GM23338 (cell line): ENCODE data around the gene NOD1. TPM values are rescaled to one million over a fixed set of nuclear protein-coding genes. Genes with fewer than 3 reads are reported as not detected.
A peak's percentile ranks its signal among the peaks of the same experiment; 100 is the strongest.

Experiments
- ATAC-seq: fragments of 200-7000 bp; cut with Tn5 transposase; 3 replicates; pipeline ENCODE4 v1.9.1; 2020
- DNase-seq: peaks from one replicate; pipeline ENCODE4 v3.0.0-alpha.2; 2015; ENCODE audit warnings: low spot score
- H2AFZ ChIP-seq: fragments of 200-600 bp; sonication (generic); 2 replicates; pipeline ENCODE4 v1.8.0; 2016; ENCODE audit warnings: antibody characterized with exemption, mild to moderate bottlenecking, moderate library complexity
- H3F3A ChIP-seq: fragments of 200-600 bp; sonication (generic); replicated peaks from 2 replicates; pipeline ENCODE4 v1.8.0; 2017; ENCODE audit warnings: antibody characterized with exemption, mixed run types, low read depth
- H3K27ac ChIP-seq: fragments of 200-600 bp; sonication (generic); 2 replicates; pipeline ENCODE4 v1.6.1; 2016; ENCODE audit warnings: low read depth
- H3K27me3 ChIP-seq: fragments of 200-600 bp; sonication (generic); 2 replicates; pipeline ENCODE4 v1.8.0; 2016; ENCODE audit warnings: mild to moderate bottlenecking, mixed run types, moderate library complexity; ENCODE audit not compliant: insufficient read depth
- H3K36me3 ChIP-seq: fragments of 200-600 bp; sonication (generic); 2 replicates; pipeline ENCODE4 v1.8.0; 2016; ENCODE audit warnings: mild to moderate bottlenecking; ENCODE audit not compliant: insufficient read depth
- H3K4me1 ChIP-seq: fragments of 200-600 bp; sonication (generic); 2 replicates; pipeline ENCODE4 v1.8.0; 2016; ENCODE audit warnings: mild to moderate bottlenecking, moderate library complexity; ENCODE audit not compliant: insufficient read depth
- H3K4me2 ChIP-seq: fragments of 200-600 bp; sonication (generic); 2 replicates; pipeline ENCODE4 v1.7.1; 2017; ENCODE audit warnings: mixed run types
- H3K4me3 ChIP-seq: fragments of 200-600 bp; sonication (generic); 2 replicates; pipeline ENCODE4 v1.6.1; 2016; ENCODE audit warnings: mixed run types
- H3K79me2 ChIP-seq: fragments of 200-600 bp; sonication (generic); replicated peaks from 2 replicates; pipeline ENCODE4 v1.8.0; 2017; ENCODE audit warnings: mild to moderate bottlenecking; ENCODE audit not compliant: insufficient read depth
- H3K9me2 ChIP-seq: fragments of 200-600 bp; sonication (generic); 2 replicates; pipeline ENCODE4 v1.8.0; 2017; ENCODE audit not compliant: insufficient read depth
- H4K20me1 ChIP-seq: fragments of 200-600 bp; sonication (generic); replicated peaks from 2 replicates; pipeline ENCODE4 v1.8.0; 2017; ENCODE audit warnings: mild to moderate bottlenecking; ENCODE audit not compliant: insufficient read depth
- H3K27ac Mint-ChIP-seq: 2 replicates; pipeline ENCODE4 v1.8.0; 2020; ENCODE audit warnings: inconsistent platforms, mild to moderate bottlenecking, moderate library complexity, mixed read lengths
- H3K27me3 Mint-ChIP-seq: 3 replicates; pipeline ENCODE4 v1.8.0; 2022; ENCODE audit warnings: low read depth, mild to moderate bottlenecking, moderate library complexity, mixed read lengths, inconsistent platforms; ENCODE audit not compliant: insufficient read depth, poor library complexity
- H3K36me3 Mint-ChIP-seq: 3 replicates; pipeline ENCODE4 v1.8.0; 2021; ENCODE audit warnings: low read depth, mild to moderate bottlenecking, inconsistent platforms, moderate library complexity, mixed read lengths
- H3K4me1 Mint-ChIP-seq: 3 replicates; pipeline ENCODE4 v1.8.0; 2020; ENCODE audit warnings: mild to moderate bottlenecking, inconsistent platforms, mixed read lengths
- H3K4me3 Mint-ChIP-seq: 3 replicates; pipeline ENCODE4 v1.8.0; 2021; ENCODE audit warnings: moderate library complexity, mild to moderate bottlenecking, inconsistent platforms, mixed read lengths
- H3K9me3 Mint-ChIP-seq: 3 replicates; pipeline ENCODE4 v1.8.0; 2020; ENCODE audit warnings: moderate library complexity, mild to moderate bottlenecking, inconsistent platforms, mixed read lengths
- CREB1 ChIP-seq: fragments of 250-450 bp; sonication (Bioruptor Pico); IDR thresholded peaks from 2 replicates; pipeline ENCODE4 v1.5.0; 2020; ENCODE audit warnings: low read depth, mild to moderate bottlenecking, moderate library complexity
- CTCF ChIP-seq, 2 experiments: fragments of 200-600 bp in 1 of 2; sonication (generic) in 1 of 2; conservative IDR thresholded peaks; 2 replicates each; pipeline versions ENCODE4 v1.5.1 to v1.6.1; 2016 to 2017; ENCODE audit warnings: antibody characterized with exemption in 2 of 2, low read depth in 2 of 2, mild to moderate bottlenecking in 2 of 2, moderate library complexity in 1 of 2
- ETS1 ChIP-seq: IDR thresholded peaks from 2 replicates; pipeline ENCODE4 v1.6.1; 2016; ENCODE audit warnings: antibody characterized with exemption
- JUNB ChIP-seq: IDR thresholded peaks from one replicate; pipeline ENCODE4 v1.6.1; 2016; ENCODE audit warnings: antibody characterized with exemption; ENCODE audit not compliant: unreplicated experiment
- polyA plus RNA-seq: library from polyadenylated mRNA; unstranded; fragments of >200 nt; fragmentation: Nextera tagmentation; extraction: Ambion mirVana; gene quantifications from 2 replicates; pipeline ENCODE4 v1.2.1, GENCODE V29; 2016
- total RNA-seq: library from RNA; depleted of rRNA; stranded (reverse); fragments of >200 nt; shearing (Covaris generic); gene quantifications from 2 replicates; pipeline ENCODE4 v1.2.3, GENCODE V29; 2014
- TF ChIP-seq, protein P1 (sequence below): fragments of 250-450 bp; sonication (Bioruptor Pico); IDR thresholded peaks from 2 replicates; pipeline ENCODE4 v1.5.0; 2020; ENCODE audit warnings: mild to moderate bottlenecking, moderate library complexity

Gene NOD1
- total and polyA plus RNA-seq, 2 experiments from 2014 or later = 2.1 to 7.3 TPM

DNA sequence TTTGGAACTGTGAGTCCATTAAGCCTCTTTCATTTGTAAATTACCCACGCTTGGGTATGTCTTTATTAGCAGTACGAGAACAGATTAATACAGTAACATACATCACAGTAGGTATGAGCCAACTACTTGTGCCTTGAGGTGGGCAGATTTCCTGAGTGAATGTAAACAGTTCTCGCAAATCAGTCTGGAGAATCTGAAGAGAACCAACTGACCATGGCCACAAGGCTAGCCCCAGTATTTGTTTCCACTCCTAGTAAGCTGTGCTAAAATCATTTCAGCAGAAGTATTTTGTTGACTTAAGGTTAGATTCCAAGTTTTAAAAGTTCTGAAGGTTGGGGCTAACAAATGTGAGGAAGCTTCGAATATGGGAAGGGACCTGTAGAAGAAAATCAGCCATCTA, 82.9 kb downstream of the NOD1 start:
- Mint-ChIP-seq H3K27ac (peak overlapping the region; percentile 21; the same call in 1 of the 2 replicates), H3K9me3 (no peaks in the 10 kb centered on the region), H3K4me3 (no peak overlapping the region), H3K4me1 (peaks cover 22% of the 10 kb centered on the region), H3K36me3 (no peaks in the 10 kb centered on the region), H3K27me3 (no peaks in the 10 kb centered on the region)
- Histone ChIP-seq H2AFZ (no peak overlapping the region), H3K4me2 (no peak overlapping the region; the same call in 1 of the 2 replicates), H3K9me2 (no peaks in the 10 kb centered on the region), H3F3A (no peaks in the 10 kb centered on the region), H3K27ac (peak overlapping the region; percentile 32; the same call in 1 of the 2 replicates), H3K4me3 (no peak overlapping the region), H3K27me3 (no peaks in the 10 kb centered on the region), H3K36me3 (no peaks in the 10 kb centered on the region), H3K79me2 (no peaks in the 10 kb centered on the region), H4K20me1 (no peaks in the 10 kb centered on the region), H3K4me1 (peaks cover 24% of the 10 kb centered on the region)
- TF ChIP-seq, protein P1, sequence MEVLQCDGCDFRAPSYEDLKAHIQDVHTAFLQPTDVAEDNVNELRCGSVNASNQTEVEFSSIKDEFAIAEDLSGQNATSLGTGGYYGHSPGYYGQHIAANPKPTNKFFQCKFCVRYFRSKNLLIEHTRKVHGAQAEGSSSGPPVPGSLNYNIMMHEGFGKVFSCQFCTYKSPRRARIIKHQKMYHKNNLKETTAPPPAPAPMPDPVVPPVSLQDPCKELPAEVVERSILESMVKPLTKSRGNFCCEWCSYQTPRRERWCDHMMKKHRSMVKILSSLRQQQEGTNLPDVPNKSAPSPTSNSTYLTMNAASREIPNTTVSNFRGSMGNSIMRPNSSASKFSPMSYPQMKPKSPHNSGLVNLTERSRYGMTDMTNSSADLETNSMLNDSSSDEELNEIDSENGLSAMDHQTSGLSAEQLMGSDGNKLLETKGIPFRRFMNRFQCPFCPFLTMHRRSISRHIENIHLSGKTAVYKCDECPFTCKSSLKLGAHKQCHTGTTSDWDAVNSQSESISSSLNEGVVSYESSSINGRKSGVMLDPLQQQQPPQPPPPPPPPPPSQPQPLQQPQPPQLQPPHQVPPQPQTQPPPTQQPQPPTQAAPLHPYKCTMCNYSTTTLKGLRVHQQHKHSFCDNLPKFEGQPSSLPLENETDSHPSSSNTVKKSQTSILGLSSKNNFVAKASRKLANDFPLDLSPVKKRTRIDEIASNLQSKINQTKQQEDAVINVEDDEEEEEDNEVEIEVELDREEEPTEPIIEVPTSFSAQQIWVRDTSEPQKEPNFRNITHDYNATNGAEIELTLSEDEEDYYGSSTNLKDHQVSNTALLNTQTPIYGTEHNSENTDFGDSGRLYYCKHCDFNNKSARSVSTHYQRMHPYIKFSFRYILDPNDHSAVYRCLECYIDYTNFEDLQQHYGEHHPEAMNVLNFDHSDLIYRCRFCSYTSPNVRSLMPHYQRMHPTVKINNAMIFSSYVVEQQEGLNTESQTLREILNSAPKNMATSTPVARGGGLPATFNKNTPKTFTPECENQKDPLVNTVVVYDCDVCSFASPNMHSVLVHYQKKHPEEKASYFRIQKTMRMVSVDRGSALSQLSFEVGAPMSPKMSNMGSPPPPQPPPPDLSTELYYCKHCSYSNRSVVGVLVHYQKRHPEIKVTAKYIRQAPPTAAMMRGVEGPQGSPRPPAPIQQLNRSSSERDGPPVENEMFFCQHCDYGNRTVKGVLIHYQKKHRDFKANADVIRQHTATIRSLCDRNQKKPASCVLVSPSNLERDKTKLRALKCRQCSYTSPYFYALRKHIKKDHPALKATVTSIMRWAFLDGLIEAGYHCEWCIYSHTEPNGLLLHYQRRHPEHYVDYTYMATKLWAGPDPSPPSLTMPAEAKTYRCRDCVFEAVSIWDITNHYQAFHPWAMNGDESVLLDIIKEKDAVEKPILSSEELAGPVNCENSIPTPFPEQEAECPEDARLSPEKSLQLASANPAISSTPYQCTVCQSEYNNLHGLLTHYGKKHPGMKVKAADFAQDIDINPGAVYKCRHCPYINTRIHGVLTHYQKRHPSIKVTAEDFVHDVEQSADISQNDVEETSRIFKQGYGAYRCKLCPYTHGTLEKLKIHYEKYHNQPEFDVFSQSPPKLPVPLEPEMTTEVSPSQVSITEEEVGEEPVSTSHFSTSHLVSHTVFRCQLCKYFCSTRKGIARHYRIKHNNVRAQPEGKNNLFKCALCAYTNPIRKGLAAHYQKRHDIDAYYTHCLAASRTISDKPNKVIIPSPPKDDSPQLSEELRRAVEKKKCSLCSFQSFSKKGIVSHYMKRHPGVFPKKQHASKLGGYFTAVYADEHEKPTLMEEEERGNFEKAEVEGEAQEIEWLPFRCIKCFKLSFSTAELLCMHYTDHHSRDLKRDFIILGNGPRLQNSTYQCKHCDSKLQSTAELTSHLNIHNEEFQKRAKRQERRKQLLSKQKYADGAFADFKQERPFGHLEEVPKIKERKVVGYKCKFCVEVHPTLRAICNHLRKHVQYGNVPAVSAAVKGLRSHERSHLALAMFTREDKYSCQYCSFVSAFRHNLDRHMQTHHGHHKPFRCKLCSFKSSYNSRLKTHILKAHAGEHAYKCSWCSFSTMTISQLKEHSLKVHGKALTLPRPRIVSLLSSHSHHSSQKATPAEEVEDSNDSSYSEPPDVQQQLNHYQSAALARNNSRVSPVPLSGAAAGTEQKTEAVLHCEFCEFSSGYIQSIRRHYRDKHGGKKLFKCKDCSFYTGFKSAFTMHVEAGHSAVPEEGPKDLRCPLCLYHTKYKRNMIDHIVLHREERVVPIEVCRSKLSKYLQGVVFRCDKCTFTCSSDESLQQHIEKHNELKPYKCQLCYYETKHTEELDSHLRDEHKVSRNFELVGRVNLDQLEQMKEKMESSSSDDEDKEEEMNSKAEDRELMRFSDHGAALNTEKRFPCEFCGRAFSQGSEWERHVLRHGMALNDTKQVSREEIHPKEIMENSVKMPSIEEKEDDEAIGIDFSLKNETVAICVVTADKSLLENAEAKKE = 0 out of 2 replicates have a peak, but pooled peaks have one; percentile 20
- TF ChIP-seq CTCF (conservative IDR thresholded peaks at IDR 0.05; ENCODE audit: low read depth in 2 of 2) = no peak
- DNase-seq = no peak
- ATAC-seq = no peak; the same call in 2 of the 3 replicates

DNA sequence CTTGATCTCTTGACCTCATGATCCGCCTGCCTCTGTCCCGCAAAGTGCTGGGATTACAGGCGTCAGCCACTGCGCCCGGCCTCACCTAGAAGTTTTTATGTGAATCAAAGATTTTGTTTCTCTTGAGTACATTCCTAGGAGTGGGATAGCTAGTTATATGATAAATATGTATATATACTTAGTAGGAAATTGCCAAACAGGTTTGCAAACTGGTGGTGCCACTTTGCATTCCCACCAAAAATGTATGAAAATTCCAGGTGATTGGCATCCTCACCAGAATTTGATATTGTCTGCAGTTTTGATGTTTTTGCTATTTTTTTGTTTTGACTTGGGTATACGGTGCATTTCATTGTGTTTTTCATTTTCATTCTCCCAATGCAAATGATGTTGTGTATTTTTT, 86.8 kb downstream of the NOD1 start:
- H3K27me3 ChIP-seq = no peaks in the 10 kb centered on the region
- H3K4me2 ChIP-seq = no peak overlapping the region
- TF ChIP-seq CREB1 (CRISPR knock-in tag) (no peak), ETS1 (no peak), JUNB (no peak)
- H2AFZ ChIP-seq = no peak overlapping the region
- ATAC-seq (no peak), DNase-seq (no peak)
- Mint-ChIP-seq H3K4me3 (no peak overlapping the region), H3K9me3 (no peaks in the 10 kb centered on the region), H3K27ac (no peak overlapping the region), H3K36me3 (no peaks in the 10 kb centered on the region), H3K4me1 (peaks cover 30% of the 10 kb centered on the region), H3K27me3 (no peaks in the 10 kb centered on the region)
- no peaks in the 10 kb centered on the region for H3K79me2 ChIP-seq
- H3F3A ChIP-seq = no peaks in the 10 kb centered on the region
- H3K27ac ChIP-seq = no peak overlapping the region
- no peak overlapping the region for H3K4me3 ChIP-seq
- no peaks in the 10 kb centered on the region for H4K20me1 ChIP-seq
- H3K9me2 ChIP-seq = no peaks in the 10 kb centered on the region
- H3K4me1 ChIP-seq = peaks cover 27% of the 10 kb centered on the region
- no peaks in the 10 kb centered on the region for H3K36me3 ChIP-seq
